Liver (tissue), 9 donors: ENCODE measurements around the gene NXPH1. TPM values are rescaled to one million over a fixed set of nuclear protein-coding genes. Genes with fewer than 3 reads are reported as not detected.

Source experiments
- DNase-seq: peaks from one replicate; pipeline ENCODE4 v3.0.0-alpha.2; 2017; ENCODE audit warnings: low spot score
- H3K27ac ChIP-seq, 2 donors: one replicate each; pipeline ENCODE4 v1.7.0; 2013; ENCODE audit warnings: inconsistent platforms in 2 of 2, low read length in 2 of 2, control low read depth in 1 of 2, low read depth in 1 of 2, mild to moderate bottlenecking in 1 of 2
- H3K27me3 ChIP-seq, 4 donors: one replicate each; pipeline versions ENCODE4 v1.6.1 to v1.7.0; 2013; ENCODE audit warnings: low read length in 3 of 4, inconsistent platforms in 1 of 4, mild to moderate bottlenecking in 1 of 4, moderate library complexity in 1 of 4; ENCODE audit not compliant: control insufficient read depth in 4 of 4, insufficient read depth in 4 of 4
- H3K36me3 ChIP-seq, 4 donors: one replicate each; pipeline versions ENCODE4 v1.6.1 to v1.7.0; 2013; ENCODE audit warnings: low read length in 3 of 4, mild to moderate bottlenecking in 3 of 4, low read depth in 1 of 4, moderate library complexity in 1 of 4; ENCODE audit not compliant: control insufficient read depth in 4 of 4, insufficient read depth in 3 of 4
- H3K4me1 ChIP-seq, 4 donors: one replicate each; pipeline versions ENCODE4 v1.6.1 to v1.7.0; 2013; ENCODE audit warnings: low read length in 3 of 4, mild to moderate bottlenecking in 3 of 4, moderate library complexity in 1 of 4; ENCODE audit not compliant: control insufficient read depth in 4 of 4, insufficient read depth in 4 of 4
- H3K4me3 ChIP-seq, 3 donors: one replicate each; pipeline versions ENCODE4 v1.6.1 to v1.7.0; 2013; ENCODE audit warnings: low read length in 3 of 3, control low read depth in 1 of 3, low read depth in 1 of 3, mild to moderate bottlenecking in 1 of 3
- H3K9ac ChIP-seq, 2 donors: one replicate each; pipeline ENCODE4 v1.7.0; 2013; ENCODE audit warnings: low read length in 2 of 2, mild to moderate bottlenecking in 2 of 2, moderate library complexity in 2 of 2, control low read depth in 1 of 2, low read depth in 1 of 2
- H3K9me3 ChIP-seq, 4 donors: one replicate each; pipeline versions ENCODE4 v1.6.1 to v1.7.0; 2013; ENCODE audit warnings: low read length in 3 of 4; ENCODE audit not compliant: control insufficient read depth in 4 of 4
- EGR1 ChIP-seq, 2 donors: IDR thresholded peaks; 2 replicates each; pipeline ENCODE4 v1.6.1; 2016 to 2018; ENCODE audit warnings: antibody characterized with exemption in 2 of 2, low read depth in 2 of 2
- FOXA1 ChIP-seq: IDR thresholded peaks from 2 replicates; pipeline ENCODE4 v1.6.1; 2016; ENCODE audit warnings: antibody characterized with exemption
- FOXA2 ChIP-seq: IDR thresholded peaks from 2 replicates; pipeline ENCODE4 v1.6.1; 2016; ENCODE audit warnings: antibody characterized with exemption
- GABPA ChIP-seq, 2 donors: IDR thresholded peaks in 1 of 2; conservative IDR thresholded peaks in 1 of 2; 2 replicates each; pipeline ENCODE4 v1.6.1; 2016; ENCODE audit warnings: antibody characterized with exemption in 2 of 2, mild to moderate bottlenecking in 1 of 2, moderate library complexity in 1 of 2
- HNF4A ChIP-seq, 2 donors: conservative IDR thresholded peaks; 2 replicates each; pipeline ENCODE4 v1.6.1; 2016; ENCODE audit warnings: antibody characterized with exemption in 2 of 2, mild to moderate bottlenecking in 2 of 2
- HNF4G ChIP-seq: IDR thresholded peaks from 2 replicates; pipeline ENCODE4 v1.6.1; 2016; ENCODE audit warnings: antibody characterized with exemption
- JUND ChIP-seq, 2 donors: IDR thresholded peaks; 2 replicates each; pipeline ENCODE4 v1.6.1; 2016; ENCODE audit warnings: antibody characterized with exemption in 2 of 2
- NR2F2 ChIP-seq: IDR thresholded peaks from 2 replicates; pipeline ENCODE4 v1.6.1; 2016; ENCODE audit warnings: antibody characterized with exemption
- RAD21 ChIP-seq, 2 donors: IDR thresholded peaks; 2 replicates each; pipeline ENCODE4 v1.6.1; 2016; ENCODE audit warnings: antibody characterized with exemption in 2 of 2, mild to moderate bottlenecking in 2 of 2
- REST ChIP-seq: IDR thresholded peaks from 2 replicates; pipeline ENCODE4 v1.6.1; 2016; ENCODE audit warnings: antibody characterized with exemption, mild to moderate bottlenecking
- RXRA ChIP-seq, 2 donors: IDR thresholded peaks; 2 replicates each; pipeline ENCODE4 v1.6.1; 2017 to 2018; ENCODE audit warnings: antibody characterized with exemption in 2 of 2, mild to moderate bottlenecking in 1 of 2
- SP1 ChIP-seq: IDR thresholded peaks from 2 replicates; pipeline ENCODE4 v1.6.1; 2018; ENCODE audit warnings: antibody characterized with exemption, mild to moderate bottlenecking
- TAF1 ChIP-seq: conservative IDR thresholded peaks from 2 replicates; pipeline ENCODE4 v1.6.1; 2016; ENCODE audit warnings: antibody characterized with exemption, mild to moderate bottlenecking
- YY1 ChIP-seq: IDR thresholded peaks from 2 replicates; pipeline ENCODE4 v1.6.1; 2016; ENCODE audit warnings: antibody characterized with exemption, mild to moderate bottlenecking
- ZBTB33 ChIP-seq: IDR thresholded peaks from 2 replicates; pipeline ENCODE4 v1.6.1; 2016; ENCODE audit warnings: antibody characterized with exemption
- WGBS: extraction: QIAGEN DNeasy Blood & Tissue Kit; methylation state at CpG from one replicate; pipeline ENCODE4 v1.1.7; 2013; 5-methylcytosine and 5-hydroxymethylcytosine counted together
- polyA plus RNA-seq, 2 donors: library from polyadenylated mRNA; stranded (reverse) in 1 of 2; unstranded in 1 of 2; fragments of 200-250 nt in 1 of 2; fragments of >200 nt in 1 of 2; fragmentation: Nextera tagmentation in 1 of 2; extraction: Ambion mirVana in 1 of 2; gene quantifications; one replicate each; pipeline versions ENCODE4 v1.2.1 to v1.2.3, GENCODE V29; 2013 to 2015
- total RNA-seq, 2 donors: library from RNA; depleted of rRNA; stranded (reverse); fragments of >200 nt; gene quantifications; one replicate each; pipeline ENCODE4 v1.2.3, GENCODE V29; 2014
- TF ChIP-seq, protein P1 (sequence below): IDR thresholded peaks from 2 replicates; pipeline ENCODE4 v1.6.1; 2016; ENCODE audit warnings: antibody characterized with exemption
- TF ChIP-seq, protein P2 (sequence below): IDR thresholded peaks from 2 replicates; pipeline ENCODE4 v1.6.1; 2016; ENCODE audit warnings: antibody characterized with exemption
- donor health status: healthy.
- donor health status: healthy.
- donor health status: healthy.
- donor health status: healthy.
- donor health status: healthy.

NXPH1 gene
- total and polyA plus RNA-seq, 4 donors, result not detected

- WGBS, result 42% methylated on average over 3 of the region's 3 CpGs
- H3K4me1 ChIP-seq, result no peaks in the 10 kb centered on the region
- no peaks in the 10 kb centered on the region for H3K27me3 ChIP-seq
- no peak overlapping the region for H3K9ac ChIP-seq
- no peak overlapping the region for H3K4me3 ChIP-seq
- TF ChIP-seq EGR1 (IDR thresholded peaks at IDR 0.05; ENCODE audit: low read depth in 2 of 2) (no peak), RXRA (IDR thresholded peaks at IDR 0.05) (no peak), HNF4G (no peak)
- no peaks in the 10 kb centered on the region for H3K36me3 ChIP-seq
- no peak for DNase-seq
- H3K27ac ChIP-seq, result no peak overlapping the region
- no peaks in the 10 kb centered on the region for H3K9me3 ChIP-seq
Measured at GRCh38 chr7:8514781-8515519, 81.5 kb downstream of the NXPH1 start.

DNA sequence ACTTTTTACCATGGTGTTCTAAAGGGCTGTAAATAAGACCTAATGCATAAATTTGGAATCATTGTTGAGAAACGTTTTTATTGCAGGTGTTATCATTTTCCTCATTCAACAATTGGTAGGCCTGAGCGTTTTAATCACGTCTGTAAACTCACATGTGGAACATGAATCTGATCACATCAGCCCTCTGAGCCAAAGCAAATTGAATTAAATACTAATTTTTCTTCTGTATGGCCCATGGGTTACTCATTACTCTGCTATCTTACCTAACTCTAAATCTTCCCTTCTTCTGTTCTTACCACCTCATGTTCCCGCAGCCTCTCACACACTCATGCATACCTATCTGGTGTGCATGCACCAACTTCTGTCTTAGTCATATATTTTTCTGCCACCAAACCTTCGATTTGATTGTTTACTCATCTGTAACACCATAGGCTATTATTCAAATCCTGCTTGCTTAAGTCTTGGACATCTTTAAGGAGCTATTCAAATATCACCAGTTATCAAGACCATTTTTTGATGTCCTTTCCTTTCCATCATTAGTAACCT, 82.3 kb downstream of the NXPH1 start:
- no peak for TF ChIP-seq REST
- WGBS, result 59% methylated on average over 5 of the region's 5 CpGs
- Histone ChIP-seq H3K27ac (no peak overlapping the region), H3K27me3 (peaks cover 0 to 5% (median 0%) of the 10 kb centered on the region in 4 donors), H3K36me3 (no peaks in the 10 kb centered on the region), H3K9me3 (no peaks in the 10 kb centered on the region), H3K4me3 (no peak overlapping the region), H3K4me1 (no peaks in the 10 kb centered on the region), H3K9ac (no peak overlapping the region)
- DNase-seq, result no peak

DNA sequence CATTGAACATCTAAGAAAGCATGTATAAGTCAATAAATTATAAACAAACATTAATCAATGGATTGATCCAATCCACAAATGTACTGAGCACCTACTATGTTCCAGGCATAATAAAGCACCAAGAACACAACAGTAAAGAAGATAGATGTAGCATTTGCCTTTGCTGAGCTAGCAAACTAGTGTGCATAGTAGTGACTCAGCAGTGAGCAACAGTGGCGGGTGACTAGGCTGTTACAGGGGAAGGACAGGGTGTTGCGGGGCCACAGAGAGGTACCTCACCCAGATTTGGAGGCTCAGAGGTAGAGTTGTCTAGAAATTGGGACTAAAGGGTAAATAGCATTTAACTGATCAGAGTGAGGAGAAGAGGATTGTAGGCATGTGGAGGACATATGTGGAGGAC, 83.6 kb downstream of the NXPH1 start:
- 89% methylated on average over 2 of the region's 2 CpGs for WGBS
- no peak for TF ChIP-seq GABPA (IDR thresholded peaks at IDR 0.05 in 1 of 2, conservative IDR thresholded peaks at IDR 0.05 in 1 of 2)
- no peak for TF ChIP-seq JUND (IDR thresholded peaks at IDR 0.05)
- TF ChIP-seq EGR1 (IDR thresholded peaks at IDR 0.05; ENCODE audit: low read depth in 2 of 2), result no peak
- no peak for TF ChIP-seq FOXA2
- TF ChIP-seq, protein P1, sequence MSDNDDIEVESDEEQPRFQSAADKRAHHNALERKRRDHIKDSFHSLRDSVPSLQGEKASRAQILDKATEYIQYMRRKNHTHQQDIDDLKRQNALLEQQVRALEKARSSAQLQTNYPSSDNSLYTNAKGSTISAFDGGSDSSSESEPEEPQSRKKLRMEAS, result no peak
- TF ChIP-seq RXRA (IDR thresholded peaks at IDR 0.05), result no peak
- no peak for TF ChIP-seq YY1
- no peak for TF ChIP-seq HNF4G
- TF ChIP-seq HNF4A (conservative IDR thresholded peaks at IDR 0.05), result no peak
- no peak for TF ChIP-seq TAF1
- no peak for TF ChIP-seq SP1
- TF ChIP-seq, protein P2, sequence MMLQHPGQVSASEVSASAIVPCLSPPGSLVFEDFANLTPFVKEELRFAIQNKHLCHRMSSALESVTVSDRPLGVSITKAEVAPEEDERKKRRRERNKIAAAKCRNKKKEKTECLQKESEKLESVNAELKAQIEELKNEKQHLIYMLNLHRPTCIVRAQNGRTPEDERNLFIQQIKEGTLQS, result no peak
- no peak for TF ChIP-seq FOXA1
- no peak for TF ChIP-seq NR2F2
- TF ChIP-seq RAD21 (IDR thresholded peaks at IDR 0.05), result no peak
- TF ChIP-seq REST, result no peak
- TF ChIP-seq ZBTB33, result no peak

More for the DNA sequence above, 83.6 kb downstream of the NXPH1 start:
- no peak overlapping the region for H3K27ac ChIP-seq
- no peaks in the 10 kb centered on the region for H3K36me3 ChIP-seq
- H3K27me3 ChIP-seq, result peaks cover 0 to 5% (median 0%) of the 10 kb centered on the region in 4 donors
- no peaks in the 10 kb centered on the region for H3K4me1 ChIP-seq
- no peak overlapping the region for H3K9ac ChIP-seq
- DNase-seq, result no peak
- no peaks in the 10 kb centered on the region for H3K9me3 ChIP-seq
- H3K4me3 ChIP-seq, result no peak overlapping the region
